Body of pancreas (tissue), 4 donors: ENCODE measurements around the gene RAC3.

ENCODE experiments used
- CTCF ChIP-seq, 7 experiments: fragments of 450-650 bp in 4 of 7; fragments of 200-600 bp in 3 of 7; sonication (generic) in 3 of 7; IDR thresholded peaks; one replicate each; pipeline ENCODE4 v1.5.1; 2016 to 2019; ENCODE audit warnings: antibody characterized with exemption in 7 of 7
- POLR2A ChIP-seq, 3 donors: fragments of 450-650 bp; IDR thresholded peaks; one replicate each; pipeline ENCODE4 v1.6.1; 2016; ENCODE audit warnings: antibody characterized with exemption in 3 of 3, mild to moderate bottlenecking in 2 of 3

GRCh38 chr17:82041144-82041814 lies 9.8 kb downstream of the RAC3 start:
- TF ChIP-seq POLR2A (IDR thresholded peaks at IDR 0.05) = no peak
- no peak for TF ChIP-seq CTCF (IDR thresholded peaks at IDR 0.05)
